Body of pancreas (tissue), 4 donors: Measurements from ENCODE around the gene NFIC. TPM values are rescaled to one million over a fixed set of nuclear protein-coding genes. Genes with fewer than 3 reads are reported as not detected.
"Not testable (repeated sequence)": the region's sequence is repeated elsewhere in the genome, so short reads cannot be mapped to it uniquely, and the experiment has no call there.

Experiments
- ATAC-seq: fragments of 150-250 bp; one replicate; pipeline ENCODE4 v1.9.1; 2016
- DNase-seq, 4 donors: peaks; one replicate each; pipeline ENCODE4 v3.0.0-alpha.2; 2019
- H3K27ac ChIP-seq, 4 donors: fragments of 200-600 bp; sonication (generic); 1 replicate in 3 of 4; 2 replicates in 1 of 4; pipeline versions ENCODE4 v1.5.1 to v1.6.1; 2016 to 2019; ENCODE audit warnings: mild to moderate bottlenecking in 1 of 4, mixed read lengths in 1 of 4, moderate library complexity in 1 of 4
- H3K27me3 ChIP-seq, 2 donors: fragments of 200-600 bp; sonication (generic); one replicate each; pipeline ENCODE4 v1.6.0; 2016; ENCODE audit warnings: mild to moderate bottlenecking in 1 of 2
- H3K36me3 ChIP-seq, 2 donors: fragments of 200-600 bp; sonication (generic); replicated peaks in 1 of 2; 2 replicates each; pipeline ENCODE4 v1.5.1; 2016; ENCODE audit warnings: low read depth in 2 of 2; ENCODE audit not compliant: insufficient read depth in 1 of 2
- H3K4me1 ChIP-seq: fragments of 200-600 bp; sonication (generic); one replicate; pipeline ENCODE4 v1.6.0; 2016
- H3K4me3 ChIP-seq, 2 donors: fragments of 200-600 bp; sonication (generic); 1 replicate in 1 of 2; 2 replicates in 1 of 2; pipeline ENCODE4 v1.5.1; 2016 to 2019
- H3K9me3 ChIP-seq, 3 donors: fragments of 200-600 bp; sonication (generic); 1 replicate in 2 of 3; 2 replicates in 1 of 3; pipeline ENCODE4 v1.5.1; 2016
- CTCF ChIP-seq, 7 experiments: fragments of 450-650 bp in 4 of 7; fragments of 200-600 bp in 3 of 7; sonication (generic) in 3 of 7; IDR thresholded peaks; one replicate each; pipeline ENCODE4 v1.5.1; 2016 to 2019; ENCODE audit warnings: antibody characterized with exemption in 7 of 7
- POLR2A ChIP-seq, 3 donors: fragments of 450-650 bp; IDR thresholded peaks; one replicate each; pipeline ENCODE4 v1.6.1; 2016; ENCODE audit warnings: antibody characterized with exemption in 3 of 3, mild to moderate bottlenecking in 2 of 3
- WGBS, 2 donors: methylation state at CpG; one replicate each; pipeline ENCODE4 v1.1.5; 2017; 5-methylcytosine and 5-hydroxymethylcytosine counted together
- intact Hi-C: fragments of 100-400 bp; cut with DNase I; formaldehyde crosslinking; loops from one replicate; pipeline ENCODE4 v1.15.1; 2023
- total RNA-seq, 2 donors: library from RNA; depleted of rRNA; stranded (reverse); fragments of >200 nt; gene quantifications; one replicate each; pipeline ENCODE4 v1.1.0, GENCODE V29; 2016

Gene NFIC
- total RNA-seq, 2 donors from 2014 or later: 178 to 186 TPM

GRCh38 chr19:3415695-3416094 is 49.3 kb downstream of the NFIC start:
- Histone ChIP-seq H3K4me3 (no peak overlapping the region), H3K9me3 (no peaks in the 10 kb centered on the region), H3K4me1 (peaks cover 28% of the 10 kb centered on the region), H3K27me3 (no peaks in the 10 kb centered on the region), H3K36me3 (no peaks in the 10 kb centered on the region), H3K27ac (peak overlapping the region in 2 of 4 donors; percentile 13 to 32)
- intact Hi-C loops: no loop called here
- ATAC-seq (no peak), DNase-seq (no peak)
- 58 to 62% methylated on average over 4 to 5 of the region's 5 CpGs for WGBS, 2 donors
- TF ChIP-seq POLR2A (IDR thresholded peaks at IDR 0.05) (no peak), CTCF (IDR thresholded peaks at IDR 0.05) (no peak)

- H3K4me3 ChIP-seq: no peak overlapping the region
- no peak for ATAC-seq
- H3K9me3 ChIP-seq: no peaks in the 10 kb centered on the region
- no peaks in the 10 kb centered on the region for H3K27me3 ChIP-seq
- no peak overlapping the region for H3K27ac ChIP-seq
- TF ChIP-seq POLR2A (IDR thresholded peaks at IDR 0.05) (no peak), CTCF (IDR thresholded peaks at IDR 0.05) (no peak)
- intact Hi-C loops: no loop called here
- H3K36me3 ChIP-seq: no peaks in the 10 kb centered on the region
- peaks cover 11% of the 10 kb centered on the region for H3K4me1 ChIP-seq
- DNase-seq: no peak
- 91 to 97% methylated on average over 11 of the region's 11 CpGs for WGBS, 2 donors
Observed at GRCh38 chr19:3420244-3420755, 53.9 kb downstream of the NFIC start.

- ATAC-seq (no peak), DNase-seq (no peak)
- no peak for TF ChIP-seq CTCF (IDR thresholded peaks at IDR 0.05)
- no peak for TF ChIP-seq POLR2A (IDR thresholded peaks at IDR 0.05)
- Histone ChIP-seq H3K9me3 (no peaks in the 10 kb centered on the region), H3K4me3 (no peak overlapping the region), H3K4me1 (peaks cover 5% of the 10 kb centered on the region), H3K27me3 (no peaks in the 10 kb centered on the region), H3K36me3 (no peaks in the 10 kb centered on the region), H3K27ac (no peak overlapping the region)
- intact Hi-C loops: no loop called here
- 88 to 100% methylated on average over 1 to 28 of the region's 33 CpGs for WGBS, 2 donors
Observed at GRCh38 chr19:3420909-3421619, 54.7 kb downstream of the NFIC start.

GRCh38 chr19:3421656-3422055 is 55.3 kb downstream of the NFIC start:
- H3K9me3 ChIP-seq, DNase-seq, H3K27ac ChIP-seq, H3K36me3 ChIP-seq, H3K4me1 ChIP-seq, H3K27me3 ChIP-seq, H3K4me3 ChIP-seq, intact Hi-C loops, ATAC-seq: not testable (repeated sequence)
- WGBS, 2 donors: 94 to 96% methylated on average over 7 to 12 of the region's 12 CpGs

GRCh38 chr19:3423183-3423829 is 56.9 kb downstream of the NFIC start:
- intact Hi-C loops: no loop called here
- WGBS, 2 donors: 45 to 52% methylated on average over 23 to 25 of the region's 29 CpGs
- ATAC-seq: no peak
- Histone ChIP-seq H3K27me3 (no peaks in the 10 kb centered on the region), H3K9me3 (no peaks in the 10 kb centered on the region), H3K4me1 (peaks cover 9% of the 10 kb centered on the region), H3K4me3 (no peak overlapping the region), H3K36me3 (peaks cover 0 to 4% of the 10 kb centered on the region in 2 donors), H3K27ac (peak overlapping the region in 1 of 4 donors; percentile 1)
- DNase-seq: no peak
- TF ChIP-seq CTCF (IDR thresholded peaks at IDR 0.05): no peak
- no peak for TF ChIP-seq POLR2A (IDR thresholded peaks at IDR 0.05)
